Erythroblast (primary cell): ENCODE data around the gene STARD6.

Source experiments
- GATA1 ChIP-seq: IDR thresholded peaks from 2 replicates; pipeline ENCODE4 v1.6.1; 2011; ENCODE audit warnings: low read depth, mild to moderate bottlenecking, control low read depth, low read length, moderate library complexity
- POLR2A ChIP-seq: IDR thresholded peaks from 2 replicates; pipeline ENCODE4 v1.6.1; 2011; ENCODE audit warnings: mild to moderate bottlenecking, low read length

DNA sequence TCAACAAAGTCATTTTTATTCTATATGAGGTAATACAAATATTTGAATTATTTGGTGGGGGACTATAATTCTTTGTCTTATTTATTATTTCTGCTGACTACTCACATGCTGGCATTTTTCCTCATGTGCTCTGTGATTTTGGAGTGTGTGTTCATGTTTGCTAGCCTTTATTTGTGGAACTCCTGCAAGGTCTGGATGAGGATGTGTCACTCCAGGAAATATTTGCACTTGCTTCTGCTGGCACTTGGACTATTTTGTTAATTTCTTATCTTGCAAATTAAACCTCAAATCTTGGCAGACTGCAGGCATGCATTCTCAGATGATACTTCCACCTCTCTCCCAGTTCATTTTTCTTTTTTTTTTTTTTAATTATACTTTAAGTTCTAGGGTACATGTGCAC lies 54.2 kb downstream of the STARD6 start:
- TF ChIP-seq POLR2A (no peak), GATA1 (no peak)
